ENCODE measurements around the gene RPL10A. TPM values are rescaled to one million over a fixed set of nuclear protein-coding genes. Genes with fewer than 3 reads are reported as not detected.

RPL10A gene
- total RNA-seq, 2 experiments from 2014 or later: 1,581 to 2,643 TPM

DNA sequence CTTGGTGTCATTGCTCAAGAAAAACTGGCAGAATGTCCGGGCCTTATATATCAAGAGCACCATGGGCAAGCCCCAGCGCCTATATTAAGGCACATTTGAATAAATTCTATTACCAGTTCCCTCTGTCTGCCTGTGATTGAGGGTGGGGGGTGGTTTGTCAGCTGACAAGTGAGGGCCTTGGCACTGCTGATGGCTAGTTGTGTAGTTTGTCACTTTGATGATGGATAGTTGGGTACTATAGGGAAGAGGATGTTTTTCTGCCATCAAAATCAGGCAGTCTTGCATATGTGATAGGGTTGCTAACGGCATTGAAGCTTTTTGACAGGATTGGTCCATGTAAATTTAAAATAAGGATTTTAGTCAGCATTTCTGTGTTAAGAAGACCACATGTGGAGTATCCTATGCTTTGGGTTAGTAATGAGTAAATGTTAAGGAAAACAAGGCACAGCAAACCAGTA lies 2.5 kb downstream of the RPL10A start:
- Histone ChIP-seq H3K4me3 (ENCODE audit: low read depth, low read length, poor library complexity, severe bottlenecking) (peak overlapping the region; percentile 91), H3K79me2 (ENCODE audit: insufficient read depth, low read depth, low read length) (peaks cover 32% of the 10 kb centered on the region), H3K36me3 (ENCODE audit: insufficient read depth, low read length) (peaks cover 79% of the 10 kb centered on the region), H3K9me3 (ENCODE audit: low read length) (no peaks in the 10 kb centered on the region), H3K27ac (ENCODE audit: low read depth, low read length, poor library complexity, severe bottlenecking) (peak overlapping the region; percentile 83), H3K4me1 (ENCODE audit: insufficient read depth, low read length, poor library complexity, severe bottlenecking) (peaks cover 38% of the 10 kb centered on the region), H3K4me2 (ENCODE audit: low read length) (peak overlapping the region; percentile 99), H2AFZ (ENCODE audit: low read length) (no peak overlapping the region), H3K9me2 (ENCODE audit: insufficient read depth, low read length) (no peaks in the 10 kb centered on the region), H4K20me1 (ENCODE audit: insufficient read depth, low read length) (peaks cover 25% of the 10 kb centered on the region)
- intact Hi-C loops (cut with micrococcal nuclease; ENCODE audit: unreplicated experiment): no loop called here
- POLR2A ChIA-PET: interaction anchor here (0.6 to 2.9 kb wide), 3 partner anchors 11 to 169 kb away, joined by 3 to 21 read pairs (median 3); no protein-coding TSS in a partner anchor
- TF ChIP-seq, protein P1, sequence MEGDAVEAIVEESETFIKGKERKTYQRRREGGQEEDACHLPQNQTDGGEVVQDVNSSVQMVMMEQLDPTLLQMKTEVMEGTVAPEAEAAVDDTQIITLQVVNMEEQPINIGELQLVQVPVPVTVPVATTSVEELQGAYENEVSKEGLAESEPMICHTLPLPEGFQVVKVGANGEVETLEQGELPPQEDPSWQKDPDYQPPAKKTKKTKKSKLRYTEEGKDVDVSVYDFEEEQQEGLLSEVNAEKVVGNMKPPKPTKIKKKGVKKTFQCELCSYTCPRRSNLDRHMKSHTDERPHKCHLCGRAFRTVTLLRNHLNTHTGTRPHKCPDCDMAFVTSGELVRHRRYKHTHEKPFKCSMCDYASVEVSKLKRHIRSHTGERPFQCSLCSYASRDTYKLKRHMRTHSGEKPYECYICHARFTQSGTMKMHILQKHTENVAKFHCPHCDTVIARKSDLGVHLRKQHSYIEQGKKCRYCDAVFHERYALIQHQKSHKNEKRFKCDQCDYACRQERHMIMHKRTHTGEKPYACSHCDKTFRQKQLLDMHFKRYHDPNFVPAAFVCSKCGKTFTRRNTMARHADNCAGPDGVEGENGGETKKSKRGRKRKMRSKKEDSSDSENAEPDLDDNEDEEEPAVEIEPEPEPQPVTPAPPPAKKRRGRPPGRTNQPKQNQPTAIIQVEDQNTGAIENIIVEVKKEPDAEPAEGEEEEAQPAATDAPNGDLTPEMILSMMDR (conservative IDR thresholded peaks at IDR 0.05; ENCODE audit: low read length): no peak
- no peak for TF ChIP-seq EZH2phosphoT487 (IDR thresholded peaks at IDR 0.05; ENCODE audit: borderline replicate concordance, low read depth, low read length)
- CTCF ChIA-PET (ENCODE audit: unreplicated experiment): no interaction called here
- no TSS peak for BruUV-seq (replicated peaks)
- peak; percentile 27 for DNase-seq (ENCODE audit: low spot score)

- H3K36me3 ChIP-seq (ENCODE audit: insufficient read depth, low read length): peaks cover 67% of the 10 kb centered on the region
- no TSS peak for BruUV-seq (replicated peaks)
Measured at GRCh38 chr6:35471836-35472345, 3.7 kb downstream of the RPL10A start.

More at GRCh38 chr6:35471836-35472345, 3.7 kb downstream of the RPL10A start:
- ChIA-PET POLR2A (interaction anchor here (0.6 to 2.9 kb wide), 7 partner anchors 10 to 580 kb away, joined by 3 to 21 read pairs (median 3); no protein-coding TSS in a partner anchor), CTCF (ENCODE audit: unreplicated experiment) (interaction anchor here (0.6 kb wide), 1 partner anchor 128 kb away, joined by 3 read pairs; no protein-coding TSS in a partner anchor)
- no peak for DNase-seq (ENCODE audit: low spot score)
- intact Hi-C loops (cut with micrococcal nuclease; ENCODE audit: unreplicated experiment): no loop called here
- Histone ChIP-seq H3K4me1 (ENCODE audit: insufficient read depth, low read length, poor library complexity, severe bottlenecking) (peaks cover 38% of the 10 kb centered on the region), H4K20me1 (ENCODE audit: insufficient read depth, low read length) (peaks cover 25% of the 10 kb centered on the region), H3K79me2 (ENCODE audit: insufficient read depth, low read depth, low read length) (peaks cover 32% of the 10 kb centered on the region), H3K4me2 (ENCODE audit: low read length) (peak overlapping the region; percentile 99), H3K9me3 (ENCODE audit: low read length) (no peaks in the 10 kb centered on the region), H2AFZ (ENCODE audit: low read length) (no peak overlapping the region), H3K4me3 (ENCODE audit: low read depth, low read length, poor library complexity, severe bottlenecking) (peak overlapping the region; percentile 91), H3K27ac (ENCODE audit: low read depth, low read length, poor library complexity, severe bottlenecking) (peak overlapping the region; percentile 21), H3K9me2 (ENCODE audit: insufficient read depth, low read length) (no peaks in the 10 kb centered on the region)
- TF ChIP-seq, protein P1 (conservative IDR thresholded peaks at IDR 0.05; ENCODE audit: low read length): no peak
- no peak for TF ChIP-seq EZH2phosphoT487 (IDR thresholded peaks at IDR 0.05; ENCODE audit: borderline replicate concordance, low read depth, low read length)
